ENCODE data around the gene ASIP. TPM values are rescaled to one million over a fixed set of nuclear protein-coding genes. Genes with fewer than 3 reads are reported as not detected.
A peak's percentile ranks its signal among the peaks of the same experiment; 100 is the strongest.
"Not testable (repeated sequence)": the region's sequence is repeated elsewhere in the genome, so short reads cannot be mapped to it uniquely, and the experiment has no call there.

Gene ASIP
- total RNA-seq, 3 donors from 2014 or later: not detected

GRCh38 chr20:34246126-34246626, 5.0 kb downstream of the ASIP start:
- DNase-seq (no peak), ATAC-seq (no peak)
- no peaks in the 10 kb centered on the region for H3K9me3 ChIP-seq
- intact Hi-C loops (cut with DNase I, micrococcal nuclease): no loop called here
- no peak overlapping the region for H3K4me3 ChIP-seq
- no peaks in the 10 kb centered on the region for H3K36me3 ChIP-seq (ENCODE audit: low read depth)
- TF ChIP-seq CTCF (IDR thresholded peaks at IDR 0.05): no peak
- H3K4me1 ChIP-seq (ENCODE audit: low read depth): no peaks in the 10 kb centered on the region

DNA sequence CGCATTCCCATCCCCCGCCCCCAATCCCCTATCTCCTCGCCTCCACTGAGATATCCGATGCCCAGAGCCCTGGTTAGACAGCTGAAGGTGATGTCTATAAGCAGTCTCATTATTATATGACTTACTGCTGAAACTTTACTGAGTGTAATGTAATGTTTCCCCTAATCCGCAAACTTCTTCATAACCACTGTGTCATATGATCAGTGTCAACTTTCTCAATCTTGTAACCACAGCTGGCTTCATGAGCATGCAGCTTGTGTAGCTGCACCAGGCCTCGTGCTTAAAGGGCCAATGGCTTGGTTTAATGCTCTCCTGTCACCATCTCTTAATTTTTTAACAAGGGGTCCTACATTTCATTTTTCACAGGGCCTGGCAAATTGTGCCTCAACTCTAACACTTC, 8.1 kb downstream of the ASIP start:
- no peaks in the 10 kb centered on the region for H3K36me3 ChIP-seq (ENCODE audit: low read depth)
- no peaks in the 10 kb centered on the region for H3K9me3 ChIP-seq
- intact Hi-C loops (cut with DNase I, micrococcal nuclease): no loop called here
- no peak overlapping the region for H3K4me3 ChIP-seq
- no peaks in the 10 kb centered on the region for H3K4me1 ChIP-seq (ENCODE audit: low read depth)
- ATAC-seq (peak; percentile 32), DNase-seq (peak in 1 of 3 donors; percentile 14)
- no peak for TF ChIP-seq CTCF (IDR thresholded peaks at IDR 0.05)

- no peaks in the 10 kb centered on the region for H3K36me3 ChIP-seq (ENCODE audit: low read depth)
- no peaks in the 10 kb centered on the region for H3K9me3 ChIP-seq
- no peak for TF ChIP-seq CTCF (IDR thresholded peaks at IDR 0.05)
- H3K4me1 ChIP-seq (ENCODE audit: low read depth): no peaks in the 10 kb centered on the region
- no peak overlapping the region for H3K4me3 ChIP-seq
- DNase-seq: no peak
- intact Hi-C loops (cut with DNase I, micrococcal nuclease): no loop called here
- no peak for ATAC-seq
Measured at GRCh38 chr20:34250005-34250404, 8.8 kb downstream of the ASIP start.

- intact Hi-C loops (cut with DNase I, micrococcal nuclease): no loop called here
- Histone ChIP-seq H3K9me3 (no peaks in the 10 kb centered on the region), H3K4me3 (no peak overlapping the region), H3K4me1 (ENCODE audit: low read depth) (no peaks in the 10 kb centered on the region), H3K36me3 (ENCODE audit: low read depth) (no peaks in the 10 kb centered on the region)
- TF ChIP-seq CTCF (IDR thresholded peaks at IDR 0.05): no peak
- DNase-seq: no peak
- no peak for ATAC-seq
Measured at GRCh38 chr20:34251619-34252018, 10.4 kb downstream of the ASIP start.

- H3K9me3 ChIP-seq; H3K4me3 ChIP-seq; H3K4me1 ChIP-seq (ENCODE audit: low read depth); intact Hi-C loops (cut with DNase I, micrococcal nuclease); H3K36me3 ChIP-seq (ENCODE audit: low read depth); DNase-seq; ATAC-seq: not testable (repeated sequence)
Measured at GRCh38 chr20:34252431-34253086, 11.3 kb downstream of the ASIP start.

DNA sequence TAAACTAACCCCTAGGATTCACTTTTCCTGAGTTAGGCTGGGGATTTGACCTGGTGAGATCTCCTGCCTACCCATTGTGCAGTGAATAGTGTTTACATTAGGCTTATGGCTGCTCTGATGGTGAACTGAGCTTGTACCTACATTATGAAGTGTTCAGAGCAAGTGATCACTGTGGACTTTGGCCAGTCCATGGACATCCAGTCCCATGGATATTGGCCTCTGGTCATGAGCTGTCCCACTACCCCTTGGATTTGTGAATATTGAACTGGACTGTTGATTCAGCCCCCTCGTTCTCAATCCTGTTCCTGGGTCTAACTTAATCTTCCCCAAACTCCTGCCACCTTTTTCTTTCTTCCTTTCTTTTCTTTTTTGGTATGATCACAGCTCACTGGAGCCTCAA, 13.8 kb downstream of the ASIP start:
- TF ChIP-seq CTCF (IDR thresholded peaks at IDR 0.05): no peak
- H3K36me3 ChIP-seq (ENCODE audit: low read depth): no peaks in the 10 kb centered on the region
- no peak overlapping the region for H3K4me3 ChIP-seq
- no peaks in the 10 kb centered on the region for H3K4me1 ChIP-seq (ENCODE audit: low read depth)
- DNase-seq (no peak), ATAC-seq (peak; percentile 21)
- no peaks in the 10 kb centered on the region for H3K9me3 ChIP-seq
- intact Hi-C loops (cut with DNase I, micrococcal nuclease): no loop called here

All from mucosa of descending colon (tissue), 3 donors.